ENCODE measurements around the gene DIP2C. TPM values are rescaled to one million over a fixed set of nuclear protein-coding genes. Genes with fewer than 3 reads are reported as not detected.

The DIP2C gene
- total and polyA plus RNA-seq, 3 donors from 2014 or later, result 14.9 to 43.4 (median 30.1) TPM

DNA sequence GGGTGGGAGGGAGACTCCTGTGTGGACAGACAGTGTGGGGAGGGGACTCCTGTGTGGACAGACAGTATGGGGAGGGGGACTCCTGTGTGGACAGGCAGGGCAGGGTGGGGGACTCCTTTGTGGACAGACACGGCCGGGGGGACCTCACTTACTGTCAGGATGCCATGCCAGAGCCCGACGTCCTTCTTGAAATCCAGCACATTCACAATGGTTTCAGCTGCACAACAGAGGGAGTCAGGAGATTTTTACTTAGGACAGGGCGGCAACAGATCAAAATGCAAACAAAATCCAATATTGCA lies 301.9 kb downstream of the DIP2C start:
- H3K4me3 ChIP-seq, result no peak overlapping the region
- no peaks in the 10 kb centered on the region for H3K9me3 ChIP-seq

DNA sequence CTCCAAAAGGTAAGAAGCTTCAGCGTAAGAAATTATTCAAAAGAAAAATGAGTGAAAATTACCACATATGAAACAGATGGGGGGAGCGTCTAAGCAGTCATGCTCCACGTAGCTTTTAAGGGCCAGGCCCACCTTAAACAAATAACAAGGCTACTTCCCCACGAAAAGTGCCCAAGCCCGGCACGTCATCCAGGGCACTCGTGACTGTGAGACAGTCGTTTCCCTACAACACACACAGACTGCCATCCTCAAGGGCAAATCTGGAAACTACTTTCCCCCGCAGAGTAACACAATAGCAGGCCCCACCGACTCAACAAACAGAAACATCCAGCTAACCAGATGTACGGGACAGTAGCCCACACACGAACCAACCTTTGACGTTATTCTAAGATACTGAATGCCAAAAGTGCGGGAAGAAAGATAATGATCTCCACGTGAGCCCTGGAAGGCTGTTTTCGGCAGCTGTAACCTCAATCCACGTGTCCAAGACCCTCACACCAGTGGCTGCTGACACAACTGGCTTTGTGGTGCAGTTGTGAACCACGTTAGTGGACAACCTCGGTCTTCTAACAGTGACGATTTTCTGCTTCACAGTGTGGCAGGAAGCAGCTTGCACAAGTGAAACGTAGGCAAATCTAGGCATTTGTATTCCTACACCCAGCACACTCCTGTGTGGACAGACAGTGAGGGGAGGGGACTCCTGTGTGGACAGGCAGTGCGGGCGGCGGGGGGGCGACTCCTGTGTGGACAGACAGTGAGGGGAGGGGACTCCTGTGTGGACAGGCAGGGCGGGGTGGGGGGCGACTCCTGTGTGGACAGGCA lies 302.5 kb downstream of the DIP2C start:
- 89 to 91% methylated on average over 27 of the region's 27 CpGs for WGBS, 2 donors
- no peaks in the 10 kb centered on the region for H3K36me3 ChIP-seq (ENCODE audit: low read depth, missing control alignments)
- no peak for DNase-seq
- no peaks in the 10 kb centered on the region for H3K27me3 ChIP-seq
- intact Hi-C loops (cut with DNase I; ENCODE audit: low total_unique reads), result no loop called here
- no peaks in the 10 kb centered on the region for H3K9me3 ChIP-seq
- no peak overlapping the region for H3K27ac ChIP-seq
- TF ChIP-seq POLR2A (IDR thresholded peaks at IDR 0.05), result no peak
- TF ChIP-seq, protein P1, sequence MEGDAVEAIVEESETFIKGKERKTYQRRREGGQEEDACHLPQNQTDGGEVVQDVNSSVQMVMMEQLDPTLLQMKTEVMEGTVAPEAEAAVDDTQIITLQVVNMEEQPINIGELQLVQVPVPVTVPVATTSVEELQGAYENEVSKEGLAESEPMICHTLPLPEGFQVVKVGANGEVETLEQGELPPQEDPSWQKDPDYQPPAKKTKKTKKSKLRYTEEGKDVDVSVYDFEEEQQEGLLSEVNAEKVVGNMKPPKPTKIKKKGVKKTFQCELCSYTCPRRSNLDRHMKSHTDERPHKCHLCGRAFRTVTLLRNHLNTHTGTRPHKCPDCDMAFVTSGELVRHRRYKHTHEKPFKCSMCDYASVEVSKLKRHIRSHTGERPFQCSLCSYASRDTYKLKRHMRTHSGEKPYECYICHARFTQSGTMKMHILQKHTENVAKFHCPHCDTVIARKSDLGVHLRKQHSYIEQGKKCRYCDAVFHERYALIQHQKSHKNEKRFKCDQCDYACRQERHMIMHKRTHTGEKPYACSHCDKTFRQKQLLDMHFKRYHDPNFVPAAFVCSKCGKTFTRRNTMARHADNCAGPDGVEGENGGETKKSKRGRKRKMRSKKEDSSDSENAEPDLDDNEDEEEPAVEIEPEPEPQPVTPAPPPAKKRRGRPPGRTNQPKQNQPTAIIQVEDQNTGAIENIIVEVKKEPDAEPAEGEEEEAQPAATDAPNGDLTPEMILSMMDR (IDR thresholded peaks at IDR 0.05), result no peak
- H3K4me3 ChIP-seq, result no peak overlapping the region
- no peaks in the 10 kb centered on the region for H3K4me1 ChIP-seq

More for the DNA sequence above, 301.9 kb downstream of the DIP2C start:
- Histone ChIP-seq H3K4me1 (no peaks in the 10 kb centered on the region), H3K36me3 (ENCODE audit: low read depth, missing control alignments) (no peaks in the 10 kb centered on the region), H3K27ac (no peak overlapping the region), H3K27me3 (no peaks in the 10 kb centered on the region)
- intact Hi-C loops (cut with DNase I; ENCODE audit: low total_unique reads), result no loop called here
- WGBS, 2 donors, result 87 to 88% methylated on average over 5 of the region's 5 CpGs
- no peak for TF ChIP-seq POLR2A (IDR thresholded peaks at IDR 0.05)
- TF ChIP-seq, protein P1 (IDR thresholded peaks at IDR 0.05), result no peak
- DNase-seq, result no peak

DNA sequence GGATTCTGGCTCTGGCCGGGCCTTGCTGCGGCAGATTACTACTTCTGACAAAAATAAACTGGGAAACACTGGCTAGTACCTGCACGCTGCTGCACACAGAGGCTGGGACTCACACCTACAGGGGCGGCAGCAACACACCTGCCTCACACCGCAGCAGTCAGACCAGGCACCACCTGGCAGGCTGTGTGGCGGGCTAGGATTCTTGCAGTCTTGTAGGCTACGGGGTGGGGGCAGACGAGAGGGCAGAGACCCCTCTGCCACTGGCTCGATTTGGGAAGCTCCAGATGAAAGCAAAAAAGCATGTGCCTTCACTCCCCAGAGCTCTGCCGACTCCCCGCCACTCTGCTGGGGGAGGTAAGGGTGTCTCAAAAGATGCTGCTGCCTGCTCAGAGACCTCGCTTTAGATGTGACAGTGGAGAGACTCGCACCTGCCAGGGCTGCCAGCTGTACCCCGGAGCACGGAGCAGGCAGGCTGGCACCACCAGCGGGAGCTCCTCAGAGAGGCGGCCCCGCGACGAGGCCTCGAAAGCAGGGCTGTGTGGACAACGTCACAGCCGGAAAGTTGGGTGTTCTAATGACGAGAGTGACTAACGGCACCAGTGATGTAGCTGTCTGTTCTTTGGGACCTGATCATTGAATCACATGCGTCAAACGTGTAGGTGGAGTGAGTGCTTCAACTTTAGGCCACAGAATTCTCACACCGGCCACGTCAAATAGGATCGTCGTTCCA lies 303.7 kb downstream of the DIP2C start:
- DNase-seq, result no peak
- no peaks in the 10 kb centered on the region for H3K27me3 ChIP-seq
- intact Hi-C loops (cut with DNase I; ENCODE audit: low total_unique reads), result no loop called here
- 88 to 90% methylated on average over 27 to 31 of the region's 31 CpGs for WGBS, 2 donors
- H3K36me3 ChIP-seq (ENCODE audit: low read depth, missing control alignments), result no peaks in the 10 kb centered on the region
- TF ChIP-seq, protein P1 (IDR thresholded peaks at IDR 0.05), result no peak
- no peak for TF ChIP-seq POLR2A (IDR thresholded peaks at IDR 0.05)
- H3K27ac ChIP-seq, result no peak overlapping the region
- H3K9me3 ChIP-seq, result no peaks in the 10 kb centered on the region
- H3K4me1 ChIP-seq, result no peaks in the 10 kb centered on the region
- no peak overlapping the region for H3K4me3 ChIP-seq

DNA sequence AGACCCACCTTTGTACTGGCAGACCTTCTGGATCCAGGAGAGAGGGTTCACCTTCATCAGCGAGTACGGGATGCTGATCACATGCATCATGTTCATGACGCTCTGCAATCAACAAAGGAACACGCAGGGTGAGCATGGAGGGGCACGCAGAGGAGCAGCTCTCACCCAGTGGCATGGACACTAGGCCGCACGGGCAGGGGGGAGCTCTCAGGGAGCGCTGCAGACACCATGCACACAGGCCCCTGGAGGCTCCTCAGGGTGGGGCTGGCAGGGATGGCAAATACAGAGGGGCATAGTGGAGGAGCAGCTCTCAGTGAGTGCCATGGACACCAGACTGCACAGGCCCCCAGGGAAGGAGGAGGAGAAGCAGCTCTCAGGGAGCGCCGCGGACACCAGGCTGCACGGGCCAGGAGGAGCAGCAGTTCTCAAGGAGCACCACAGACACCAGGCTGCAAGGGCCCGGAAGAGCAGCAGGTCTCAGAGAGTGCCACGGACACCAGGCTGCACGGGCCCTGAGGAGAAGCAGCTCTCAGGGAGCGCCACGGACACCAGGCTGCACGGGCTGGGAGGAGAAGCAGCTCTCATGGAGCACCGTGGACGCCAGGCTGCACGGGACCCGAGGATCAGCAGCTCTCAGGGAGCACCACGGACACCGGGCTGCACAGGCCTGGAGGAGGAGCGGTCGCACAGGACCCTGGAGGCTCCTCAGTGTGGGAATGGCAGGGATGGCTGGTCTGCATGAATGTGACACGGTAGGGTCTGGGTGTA lies 304.7 kb downstream of the DIP2C start:
- H3K9me3 ChIP-seq, result no peaks in the 10 kb centered on the region
- no peaks in the 10 kb centered on the region for H3K27me3 ChIP-seq
- no peak for TF ChIP-seq POLR2A (IDR thresholded peaks at IDR 0.05)
- TF ChIP-seq, protein P1 (IDR thresholded peaks at IDR 0.05), result no peak
- no peak overlapping the region for H3K27ac ChIP-seq
- 91 to 95% methylated on average over 18 to 27 of the region's 27 CpGs for WGBS, 2 donors
- peak; percentile 10 for DNase-seq
- H3K4me1 ChIP-seq, result no peaks in the 10 kb centered on the region
- no peaks in the 10 kb centered on the region for H3K36me3 ChIP-seq (ENCODE audit: low read depth, missing control alignments)
- intact Hi-C loops (cut with DNase I; ENCODE audit: low total_unique reads), result no loop called here
- H3K4me3 ChIP-seq, result no peak overlapping the region

Data from testis (tissue), 3 donors.